Measurements from ENCODE around the gene PIK3R1. TPM values are rescaled to one million over a fixed set of nuclear protein-coding genes. Genes with fewer than 3 reads are reported as not detected.

PIK3R1 gene
- total RNA-seq, 1 experiment from 2014 or later, result 11.3 TPM

DNA sequence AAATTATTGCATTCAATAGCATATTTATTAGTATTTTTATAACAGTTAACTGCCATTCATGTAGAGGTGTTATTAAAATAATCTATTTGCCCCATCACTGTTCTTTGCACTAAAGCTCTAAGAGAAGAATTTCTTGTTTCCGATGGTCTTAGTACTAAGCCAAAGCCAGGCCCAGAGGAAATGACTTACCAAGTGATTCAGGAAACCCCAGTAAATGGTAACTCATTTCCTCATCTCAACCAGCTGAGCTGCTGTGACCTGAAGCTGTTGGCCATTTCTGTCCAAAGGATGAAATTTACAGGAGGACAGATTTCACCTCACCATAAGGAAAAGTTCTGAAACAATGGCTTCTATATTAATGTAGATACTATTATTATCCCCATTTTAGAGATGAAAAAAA lies 117.0 kb downstream of the PIK3R1 start:
- Histone ChIP-seq H2BK5ac (ENCODE audit: insufficient read length, low read length) (no peak overlapping the region), H4K20me1 (ENCODE audit: control insufficient read depth, insufficient read depth, insufficient read length) (no peaks in the 10 kb centered on the region), H3K4me2 (ENCODE audit: insufficient read depth, insufficient read length, low read length) (no peak overlapping the region), H3K4me1 (ENCODE audit: insufficient read depth, low read length) (no peaks in the 10 kb centered on the region), H3K23ac (ENCODE audit: insufficient read length, low read depth, low read length) (no peak overlapping the region), H4K5ac (ENCODE audit: insufficient read length, low read depth, low read length) (no peak overlapping the region), H3K27me3 (ENCODE audit: insufficient read depth, low read length) (no peaks in the 10 kb centered on the region), H3K14ac (ENCODE audit: insufficient read depth, low read length) (no peak overlapping the region), H3K56ac (ENCODE audit: insufficient read length, low read depth, low read length) (no peak overlapping the region), H2BK15ac (ENCODE audit: low read depth, low read length) (no peak overlapping the region), H3K23me2 (ENCODE audit: insufficient read length, low read depth, low read length, poor library complexity, severe bottlenecking) (no peaks in the 10 kb centered on the region), H3K27ac (ENCODE audit: insufficient read length, low read depth, low read length) (no peak overlapping the region), H3K9ac (ENCODE audit: extremely low read depth, insufficient read length, low read length) (no peak overlapping the region), H3T11ph (ENCODE audit: low read length) (no peak overlapping the region), H3K79me1 (ENCODE audit: insufficient read depth, low read depth, low read length, poor library complexity, severe bottlenecking) (no peaks in the 10 kb centered on the region), H3K4ac (ENCODE audit: low read depth, low read length) (no peak overlapping the region), H2BK12ac (ENCODE audit: insufficient read length, low read depth, low read length) (no peak overlapping the region), H2BK20ac (ENCODE audit: low read depth, low read length, poor library complexity, severe bottlenecking) (no peak overlapping the region), H2AK5ac (ENCODE audit: insufficient read length, low read length) (no peak overlapping the region), H4K91ac (ENCODE audit: insufficient read length, low read depth, low read length) (no peak overlapping the region), H3K18ac (ENCODE audit: insufficient read length, low read depth, low read length) (no peak overlapping the region), H3K79me2 (ENCODE audit: insufficient read depth, low read length) (no peaks in the 10 kb centered on the region), H2BK120ac (ENCODE audit: low read depth, low read length, poor library complexity, severe bottlenecking) (no peak overlapping the region), H4K8ac (replicated peaks; ENCODE audit: insufficient read length, low read depth, low read length) (no peak overlapping the region), H2AFZ (ENCODE audit: low read length) (no peak overlapping the region), H3K9me3 (ENCODE audit: control insufficient read depth, low read depth, low read length) (no peaks in the 10 kb centered on the region)
- Mint-ChIP-seq H3K36me3 (ENCODE audit: insufficient read depth in 1 of 3, low read depth in 3 of 3) (0 out of 7 replicates have a peak, but pooled peaks cover 0 to 2% (median 0%) of the 10 kb centered on the region in 3 experiments), H3K9me3 (no peaks in the 10 kb centered on the region; a peak in 1 of 5 replicates), H3K27me3 (ENCODE audit: low read depth) (no peaks in the 10 kb centered on the region; the same call in 1 of the 2 replicates), H3K27ac (no peak overlapping the region), H3K4me3 (no peak overlapping the region), H3K4me1 (no peaks in the 10 kb centered on the region)
- no peak for TF ChIP-seq CTCF (conservative IDR thresholded peaks at IDR 0.05)
- no CpG with 5 or more reads among the region's 1 CpG for WGBS (ENCODE audit: extremely low coverage, insufficient read length, low lambda C conversion rate)
- DNase-seq, result no peak

Data from H9 (cell line).